Measurements from ENCODE around the gene MKKS. TPM values are rescaled to one million over a fixed set of nuclear protein-coding genes. Genes with fewer than 3 reads are reported as not detected.

MKKS gene
- total and polyA plus RNA-seq, 2 of the 13 experiments (the other 11 are each of a cell fraction or from before 2014, with no cell fraction given), result 26.7 to 34.5 TPM

DNA sequence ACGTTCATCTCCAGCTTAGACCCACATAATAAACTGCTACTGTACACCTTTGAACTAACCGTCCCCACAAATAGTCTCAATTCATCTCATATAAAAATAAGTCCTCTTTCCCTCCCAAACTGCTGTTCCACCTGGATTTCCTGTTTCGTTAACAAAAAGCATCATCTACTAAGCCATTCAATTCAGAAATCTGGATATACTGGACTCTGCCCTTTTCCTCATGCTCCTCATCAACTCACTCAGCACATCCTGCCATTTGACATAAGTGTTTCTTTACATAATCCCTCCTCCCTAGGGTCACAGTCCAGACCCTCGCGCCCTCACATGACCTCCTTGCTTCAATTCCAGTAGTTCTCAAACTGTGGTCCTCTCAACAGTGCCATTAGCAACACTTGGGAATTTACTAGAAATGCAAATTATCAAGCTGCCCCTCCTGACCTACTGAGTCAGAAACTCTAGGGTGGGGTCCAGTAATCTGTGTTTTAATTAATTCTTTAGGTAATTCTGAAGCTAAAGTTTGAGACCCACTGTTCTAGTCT, 4.5 kb downstream of the MKKS start:
- Histone ChIP-seq H4K20me1 (ENCODE audit: insufficient read depth, low read length) (peaks cover 23% of the 10 kb centered on the region), H3K9ac (ENCODE audit: insufficient read depth, low read depth, low read length) (no peak overlapping the region), H3K79me2 (ENCODE audit: insufficient read depth, low read length) (peaks cover 92% of the 10 kb centered on the region), H3K4me3 (replicated peaks in 1 of 3; ENCODE audit: insufficient read depth in 1 of 3, low read depth in 2 of 3, low read length in 3 of 3) (peak overlapping the region in 1 of 3 experiments; percentile 10; a peak in 1 of 6 replicates), H3K27ac (ENCODE audit: extremely low read length, insufficient read depth, low read length) (peak overlapping the region; percentile 62), H3K27me3 (ENCODE audit: control insufficient read depth in 1 of 2, insufficient read depth in 2 of 2, low read length in 2 of 2) (no peaks in the 10 kb centered on the region; a peak in 1 of 5 replicates), H3K4me2 (ENCODE audit: low read depth, low read length) (peak overlapping the region; percentile 36), H2AFZ (ENCODE audit: low read length) (no peak overlapping the region), H3K4me1 (ENCODE audit: insufficient read depth, low read length) (peaks cover 63% of the 10 kb centered on the region), H3K36me3 (replicated peaks in 1 of 2; ENCODE audit: control insufficient read depth in 1 of 2, insufficient read depth in 2 of 2, low read length in 2 of 2) (peaks cover 4 to 22% of the 10 kb centered on the region in 2 experiments; a peak in 4 of 5 replicates), H3K9me3 (ENCODE audit: low read length) (no peaks in the 10 kb centered on the region)
- FAIRE-seq, result peak; percentile 30
- in situ Hi-C loops (cut with HindIII; ENCODE audit: extremely low pct_ligation_motif_present, low pct_unique_long_range_greater_than_20kb) (loop anchor here (5.0 to 25.0 kb wide), 4 partner anchors 112 to 1108 kb away; no protein-coding TSS in a partner anchor), intact Hi-C loops (cut with micrococcal nuclease; ENCODE audit: unreplicated experiment) (loop anchor here (5.0 kb wide), 1 partner anchor 1113 kb away; no protein-coding TSS in a partner anchor)
- ChIA-PET POLR2A (interaction anchor here (1.8 kb wide), 1 partner anchor 113 kb away, joined by 4 read pairs; no protein-coding TSS in a partner anchor), CTCF (ENCODE audit: low intra/inter-chr PET ratio, low total read pairs) (interaction anchor here (5.0 kb wide), 1 partner anchor 113 kb away, joined by 59 read pairs; no protein-coding TSS in a partner anchor)
- no peak for ATAC-seq
- peak; percentile 84 for DNase-seq (ENCODE audit: low spot score)
- no TSS peak for BruUV-seq (replicated peaks)
- 78% methylated on average over 5 of the region's 5 CpGs for WGBS (ENCODE audit: low lambda C conversion rate)
- TF ChIP-seq, protein P1, sequence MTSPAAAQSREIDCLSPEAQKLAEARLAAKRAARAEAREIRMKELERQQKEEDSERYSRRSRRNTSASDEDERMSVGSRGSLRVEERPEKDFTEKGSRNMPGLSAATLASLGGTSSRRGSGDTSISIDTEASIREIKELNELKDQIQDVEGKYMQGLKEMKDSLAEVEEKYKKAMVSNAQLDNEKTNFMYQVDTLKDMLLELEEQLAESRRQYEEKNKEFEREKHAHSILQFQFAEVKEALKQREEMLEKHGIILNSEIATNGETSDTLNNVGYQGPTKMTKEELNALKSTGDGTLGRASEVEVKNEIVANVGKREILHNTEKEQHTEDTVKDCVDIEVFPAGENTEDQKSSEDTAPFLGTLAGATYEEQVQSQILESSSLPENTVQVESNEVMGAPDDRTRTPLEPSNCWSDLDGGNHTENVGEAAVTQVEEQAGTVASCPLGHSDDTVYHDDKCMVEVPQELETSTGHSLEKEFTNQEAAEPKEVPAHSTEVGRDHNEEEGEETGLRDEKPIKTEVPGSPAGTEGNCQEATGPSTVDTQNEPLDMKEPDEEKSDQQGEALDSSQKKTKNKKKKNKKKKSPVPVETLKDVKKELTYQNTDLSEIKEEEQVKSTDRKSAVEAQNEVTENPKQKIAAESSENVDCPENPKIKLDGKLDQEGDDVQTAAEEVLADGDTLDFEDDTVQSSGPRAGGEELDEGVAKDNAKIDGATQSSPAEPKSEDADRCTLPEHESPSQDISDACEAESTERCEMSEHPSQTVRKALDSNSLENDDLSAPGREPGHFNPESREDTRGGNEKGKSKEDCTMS (CRISPR knock-in tag; conservative IDR thresholded peaks at IDR 0.05), result no peak
- TF ChIP-seq, protein P2, sequence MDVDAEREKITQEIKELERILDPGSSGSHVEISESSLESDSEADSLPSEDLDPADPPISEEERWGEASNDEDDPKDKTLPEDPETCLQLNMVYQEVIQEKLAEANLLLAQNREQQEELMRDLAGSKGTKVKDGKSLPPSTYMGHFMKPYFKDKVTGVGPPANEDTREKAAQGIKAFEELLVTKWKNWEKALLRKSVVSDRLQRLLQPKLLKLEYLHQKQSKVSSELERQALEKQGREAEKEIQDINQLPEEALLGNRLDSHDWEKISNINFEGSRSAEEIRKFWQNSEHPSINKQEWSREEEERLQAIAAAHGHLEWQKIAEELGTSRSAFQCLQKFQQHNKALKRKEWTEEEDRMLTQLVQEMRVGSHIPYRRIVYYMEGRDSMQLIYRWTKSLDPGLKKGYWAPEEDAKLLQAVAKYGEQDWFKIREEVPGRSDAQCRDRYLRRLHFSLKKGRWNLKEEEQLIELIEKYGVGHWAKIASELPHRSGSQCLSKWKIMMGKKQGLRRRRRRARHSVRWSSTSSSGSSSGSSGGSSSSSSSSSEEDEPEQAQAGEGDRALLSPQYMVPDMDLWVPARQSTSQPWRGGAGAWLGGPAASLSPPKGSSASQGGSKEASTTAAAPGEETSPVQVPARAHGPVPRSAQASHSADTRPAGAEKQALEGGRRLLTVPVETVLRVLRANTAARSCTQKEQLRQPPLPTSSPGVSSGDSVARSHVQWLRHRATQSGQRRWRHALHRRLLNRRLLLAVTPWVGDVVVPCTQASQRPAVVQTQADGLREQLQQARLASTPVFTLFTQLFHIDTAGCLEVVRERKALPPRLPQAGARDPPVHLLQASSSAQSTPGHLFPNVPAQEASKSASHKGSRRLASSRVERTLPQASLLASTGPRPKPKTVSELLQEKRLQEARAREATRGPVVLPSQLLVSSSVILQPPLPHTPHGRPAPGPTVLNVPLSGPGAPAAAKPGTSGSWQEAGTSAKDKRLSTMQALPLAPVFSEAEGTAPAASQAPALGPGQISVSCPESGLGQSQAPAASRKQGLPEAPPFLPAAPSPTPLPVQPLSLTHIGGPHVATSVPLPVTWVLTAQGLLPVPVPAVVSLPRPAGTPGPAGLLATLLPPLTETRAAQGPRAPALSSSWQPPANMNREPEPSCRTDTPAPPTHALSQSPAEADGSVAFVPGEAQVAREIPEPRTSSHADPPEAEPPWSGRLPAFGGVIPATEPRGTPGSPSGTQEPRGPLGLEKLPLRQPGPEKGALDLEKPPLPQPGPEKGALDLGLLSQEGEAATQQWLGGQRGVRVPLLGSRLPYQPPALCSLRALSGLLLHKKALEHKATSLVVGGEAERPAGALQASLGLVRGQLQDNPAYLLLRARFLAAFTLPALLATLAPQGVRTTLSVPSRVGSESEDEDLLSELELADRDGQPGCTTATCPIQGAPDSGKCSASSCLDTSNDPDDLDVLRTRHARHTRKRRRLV (CRISPR knock-in tag; IDR thresholded peaks at IDR 0.05), result no peak
- TF ChIP-seq ELF3 (CRISPR knock-in tag; IDR thresholded peaks at IDR 0.05) (peak; percentile 59; the same call in 1 of the 2 replicates), NCOA2 (CRISPR knock-in tag; IDR thresholded peaks at IDR 0.05) (peak; percentile 68), HMGA1 (CRISPR knock-in tag; conservative IDR thresholded peaks at IDR 0.05) (no peak), GABPA (IDR thresholded peaks at IDR 0.05; ENCODE audit: low read depth, low read length) (no peak), GABPA (CRISPR knock-in tag; IDR thresholded peaks at IDR 0.05; ENCODE audit: low read depth) (peak; percentile 59), PHF21A (CRISPR knock-in tag; IDR thresholded peaks at IDR 0.05) (peak; percentile 55), RXRB (CRISPR knock-in tag; IDR thresholded peaks at IDR 0.05; ENCODE audit: borderline replicate concordance) (peak; percentile 99)
- TF ChIP-seq, protein P3, sequence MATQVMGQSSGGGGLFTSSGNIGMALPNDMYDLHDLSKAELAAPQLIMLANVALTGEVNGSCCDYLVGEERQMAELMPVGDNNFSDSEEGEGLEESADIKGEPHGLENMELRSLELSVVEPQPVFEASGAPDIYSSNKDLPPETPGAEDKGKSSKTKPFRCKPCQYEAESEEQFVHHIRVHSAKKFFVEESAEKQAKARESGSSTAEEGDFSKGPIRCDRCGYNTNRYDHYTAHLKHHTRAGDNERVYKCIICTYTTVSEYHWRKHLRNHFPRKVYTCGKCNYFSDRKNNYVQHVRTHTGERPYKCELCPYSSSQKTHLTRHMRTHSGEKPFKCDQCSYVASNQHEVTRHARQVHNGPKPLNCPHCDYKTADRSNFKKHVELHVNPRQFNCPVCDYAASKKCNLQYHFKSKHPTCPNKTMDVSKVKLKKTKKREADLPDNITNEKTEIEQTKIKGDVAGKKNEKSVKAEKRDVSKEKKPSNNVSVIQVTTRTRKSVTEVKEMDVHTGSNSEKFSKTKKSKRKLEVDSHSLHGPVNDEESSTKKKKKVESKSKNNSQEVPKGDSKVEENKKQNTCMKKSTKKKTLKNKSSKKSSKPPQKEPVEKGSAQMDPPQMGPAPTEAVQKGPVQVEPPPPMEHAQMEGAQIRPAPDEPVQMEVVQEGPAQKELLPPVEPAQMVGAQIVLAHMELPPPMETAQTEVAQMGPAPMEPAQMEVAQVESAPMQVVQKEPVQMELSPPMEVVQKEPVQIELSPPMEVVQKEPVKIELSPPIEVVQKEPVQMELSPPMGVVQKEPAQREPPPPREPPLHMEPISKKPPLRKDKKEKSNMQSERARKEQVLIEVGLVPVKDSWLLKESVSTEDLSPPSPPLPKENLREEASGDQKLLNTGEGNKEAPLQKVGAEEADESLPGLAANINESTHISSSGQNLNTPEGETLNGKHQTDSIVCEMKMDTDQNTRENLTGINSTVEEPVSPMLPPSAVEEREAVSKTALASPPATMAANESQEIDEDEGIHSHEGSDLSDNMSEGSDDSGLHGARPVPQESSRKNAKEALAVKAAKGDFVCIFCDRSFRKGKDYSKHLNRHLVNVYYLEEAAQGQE (IDR thresholded peaks at IDR 0.05; ENCODE audit: borderline replicate concordance in 1 of 2, low read depth in 1 of 2, low read length in 2 of 2), result peak in 1 of 2 experiments; percentile 33; a peak in 1 of 4 replicates
- TF ChIP-seq, protein P4, sequence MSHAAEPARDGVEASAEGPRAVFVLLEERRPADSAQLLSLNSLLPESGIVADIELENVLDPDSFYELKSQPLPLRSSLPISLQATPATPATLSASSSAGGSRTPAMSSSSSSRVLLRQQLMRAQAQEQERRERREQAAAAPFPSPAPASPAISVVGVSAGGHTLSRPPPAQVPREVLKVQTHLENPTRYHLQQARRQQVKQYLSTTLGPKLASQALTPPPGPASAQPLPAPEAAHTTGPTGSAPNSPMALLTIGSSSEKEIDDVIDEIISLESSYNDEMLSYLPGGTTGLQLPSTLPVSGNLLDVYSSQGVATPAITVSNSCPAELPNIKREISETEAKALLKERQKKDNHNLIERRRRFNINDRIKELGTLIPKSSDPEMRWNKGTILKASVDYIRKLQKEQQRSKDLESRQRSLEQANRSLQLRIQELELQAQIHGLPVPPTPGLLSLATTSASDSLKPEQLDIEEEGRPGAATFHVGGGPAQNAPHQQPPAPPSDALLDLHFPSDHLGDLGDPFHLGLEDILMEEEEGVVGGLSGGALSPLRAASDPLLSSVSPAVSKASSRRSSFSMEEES (CRISPR knock-in tag; IDR thresholded peaks at IDR 0.05), result peak; percentile 91

All from HepG2 (cell line).